Ectodermal cell (in vitro differentiated cells): ENCODE measurements around the gene ATP2B3.

Experiments
- H3K27ac ChIP-seq: 2 replicates; pipeline ENCODE4 v1.7.0; 2013; ENCODE audit warnings: mild to moderate bottlenecking, low read depth, low read length; ENCODE audit not compliant: insufficient read depth, poor library complexity, severe bottlenecking
- H3K27me3 ChIP-seq: 2 replicates; pipeline ENCODE4 v1.7.0; 2013; ENCODE audit warnings: mild to moderate bottlenecking, low read length; ENCODE audit not compliant: insufficient read depth, control insufficient read depth, poor library complexity, severe bottlenecking
- H3K36me3 ChIP-seq: one replicate; pipeline ENCODE4 v1.7.0; 2013; ENCODE audit warnings: low read length; ENCODE audit not compliant: control insufficient read depth, insufficient read depth
- H3K4me1 ChIP-seq: one replicate; pipeline ENCODE4 v1.7.0; 2013; ENCODE audit warnings: low read length; ENCODE audit not compliant: control insufficient read depth, insufficient read depth
- H3K4me3 ChIP-seq: 2 replicates; pipeline ENCODE4 v1.7.0; 2013; ENCODE audit warnings: low read depth, low read length, control low read depth; ENCODE audit not compliant: insufficient read depth
- H3K9me3 ChIP-seq: 2 replicates; pipeline ENCODE4 v1.7.0; 2013; ENCODE audit warnings: mild to moderate bottlenecking, low read length, moderate library complexity; ENCODE audit not compliant: control insufficient read depth
- WGBS, 2 experiments: methylation state at CpG; one replicate each; pipeline ENCODE4 v1.1.7; 2013; ENCODE audit warnings: missing lambda C conversion rate in 2 of 2; 5-methylcytosine and 5-hydroxymethylcytosine counted together

Gene ATP2B3

DNA sequence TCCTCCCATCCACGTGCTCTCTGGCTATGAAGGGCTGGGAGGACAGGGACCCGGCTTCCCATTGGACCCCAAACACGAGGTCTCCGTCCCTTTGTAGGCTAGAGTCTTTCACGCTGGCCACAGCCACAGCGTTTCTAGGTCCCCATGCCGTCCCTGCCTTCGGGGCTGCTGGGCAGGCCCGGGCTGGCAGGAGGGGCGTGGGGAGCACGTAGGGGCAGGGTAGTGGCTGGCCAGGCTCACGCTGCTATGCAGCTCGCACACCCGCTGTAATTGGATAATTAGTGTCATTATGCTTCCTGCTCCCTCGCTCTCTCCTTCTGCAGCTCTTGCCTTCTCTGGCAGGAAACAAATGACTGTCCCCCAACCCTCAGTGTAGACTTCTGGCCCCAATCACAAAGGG, 9.8 kb downstream of the ATP2B3 start:
- 84 to 93% methylated on average over 15 of the region's 15 CpGs for WGBS, 2 experiments
- Histone ChIP-seq H3K9me3 (no peaks in the 10 kb centered on the region), H3K27ac (no peak overlapping the region), H3K4me3 (no peak overlapping the region), H3K4me1 (no peaks in the 10 kb centered on the region), H3K27me3 (no peaks in the 10 kb centered on the region), H3K36me3 (no peaks in the 10 kb centered on the region)

DNA sequence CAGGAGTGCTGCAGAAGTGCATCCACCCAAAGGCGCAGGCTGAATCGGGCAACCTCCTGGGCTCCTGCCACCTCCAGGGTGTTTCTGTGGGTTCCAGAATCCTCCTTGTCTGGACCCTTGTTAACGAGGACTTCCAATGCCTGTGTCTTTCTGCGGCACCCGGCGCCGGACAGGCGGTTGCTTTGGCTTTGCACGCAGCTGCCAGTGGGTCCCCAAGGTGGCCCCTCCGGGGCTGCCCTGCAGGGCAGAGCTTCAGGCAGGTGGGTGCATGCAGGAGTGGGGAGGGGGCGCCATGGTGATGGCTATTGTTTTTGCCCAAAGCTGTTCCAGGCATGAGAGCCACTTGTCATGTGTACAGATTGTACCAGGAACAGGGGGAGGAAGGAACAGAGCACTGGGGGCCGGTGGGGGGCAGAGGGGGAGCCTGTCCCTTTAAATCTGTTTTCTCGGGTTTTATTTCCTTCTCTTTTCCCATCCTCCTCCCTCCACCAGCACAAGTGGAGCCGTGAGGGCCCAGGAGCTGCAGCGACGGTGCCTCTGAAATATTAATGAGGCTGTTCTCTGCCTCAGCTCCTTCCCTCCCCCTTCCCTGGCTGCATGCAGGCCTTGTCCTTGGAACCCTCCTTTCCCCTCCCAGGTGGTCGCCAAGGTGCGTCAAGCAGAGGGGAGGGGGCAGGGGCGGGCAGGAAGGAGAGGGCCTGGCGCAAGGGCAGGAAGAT, 13.1 kb downstream of the ATP2B3 start:
- Histone ChIP-seq H3K27ac (no peak overlapping the region), H3K9me3 (no peaks in the 10 kb centered on the region), H3K36me3 (no peaks in the 10 kb centered on the region), H3K4me1 (no peaks in the 10 kb centered on the region), H3K4me3 (no peak overlapping the region), H3K27me3 (no peaks in the 10 kb centered on the region)
- WGBS, 2 experiments, result 78 to 90% methylated on average over 15 to 20 of the region's 20 CpGs

DNA sequence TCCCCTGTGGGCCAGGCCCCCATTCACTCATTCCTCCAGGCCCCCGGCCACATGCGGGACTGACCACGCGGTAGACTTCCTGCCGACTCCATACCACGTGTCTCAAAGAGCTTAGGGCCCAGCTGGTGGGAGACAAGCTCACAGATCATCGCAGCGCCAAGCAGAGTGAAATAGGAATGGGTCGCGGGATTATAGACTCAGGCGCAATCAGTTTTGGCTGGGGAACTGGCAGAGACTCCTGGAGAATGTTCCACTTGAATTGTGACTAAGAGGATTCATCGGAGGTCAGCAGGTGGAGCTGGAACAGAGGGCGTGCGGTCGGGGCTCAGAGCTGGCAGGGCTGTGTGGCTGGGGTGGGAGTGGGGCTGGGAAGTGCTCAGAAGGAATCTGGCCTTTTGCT, 15.6 kb downstream of the ATP2B3 start:
- H3K36me3 ChIP-seq, result no peaks in the 10 kb centered on the region
- WGBS, 2 experiments, result 90 to 92% methylated on average over 15 of the region's 15 CpGs
- H3K9me3 ChIP-seq, result no peaks in the 10 kb centered on the region
- no peak overlapping the region for H3K27ac ChIP-seq
- H3K4me3 ChIP-seq, result no peak overlapping the region
- no peaks in the 10 kb centered on the region for H3K4me1 ChIP-seq
- H3K27me3 ChIP-seq, result no peaks in the 10 kb centered on the region

DNA sequence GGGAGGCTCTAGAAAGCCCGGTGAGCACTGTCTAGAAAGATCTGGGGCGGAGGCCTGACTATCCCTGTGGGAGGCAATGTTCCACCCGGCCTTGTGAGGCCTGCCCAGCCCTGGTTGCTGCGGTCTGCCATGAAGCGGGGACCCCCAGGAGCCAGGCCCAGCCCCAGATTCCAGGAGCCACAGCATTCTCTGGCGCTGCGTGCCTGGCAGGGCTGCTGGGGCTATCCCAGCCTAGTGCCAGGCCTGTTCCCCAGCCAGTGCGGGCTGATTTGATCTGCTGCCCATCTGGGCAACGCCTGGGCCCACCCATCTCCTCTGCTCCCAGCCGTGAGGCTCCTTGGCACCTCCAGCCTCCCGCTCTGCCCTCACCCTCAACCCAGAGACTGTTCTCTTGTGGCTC, 19.6 kb downstream of the ATP2B3 start:
- H3K27ac ChIP-seq, result no peak overlapping the region
- 90 to 92% methylated on average over 11 of the region's 11 CpGs for WGBS, 2 experiments
- no peaks in the 10 kb centered on the region for H3K4me1 ChIP-seq
- no peaks in the 10 kb centered on the region for H3K36me3 ChIP-seq
- no peaks in the 10 kb centered on the region for H3K27me3 ChIP-seq
- no peaks in the 10 kb centered on the region for H3K9me3 ChIP-seq
- H3K4me3 ChIP-seq, result no peak overlapping the region

DNA sequence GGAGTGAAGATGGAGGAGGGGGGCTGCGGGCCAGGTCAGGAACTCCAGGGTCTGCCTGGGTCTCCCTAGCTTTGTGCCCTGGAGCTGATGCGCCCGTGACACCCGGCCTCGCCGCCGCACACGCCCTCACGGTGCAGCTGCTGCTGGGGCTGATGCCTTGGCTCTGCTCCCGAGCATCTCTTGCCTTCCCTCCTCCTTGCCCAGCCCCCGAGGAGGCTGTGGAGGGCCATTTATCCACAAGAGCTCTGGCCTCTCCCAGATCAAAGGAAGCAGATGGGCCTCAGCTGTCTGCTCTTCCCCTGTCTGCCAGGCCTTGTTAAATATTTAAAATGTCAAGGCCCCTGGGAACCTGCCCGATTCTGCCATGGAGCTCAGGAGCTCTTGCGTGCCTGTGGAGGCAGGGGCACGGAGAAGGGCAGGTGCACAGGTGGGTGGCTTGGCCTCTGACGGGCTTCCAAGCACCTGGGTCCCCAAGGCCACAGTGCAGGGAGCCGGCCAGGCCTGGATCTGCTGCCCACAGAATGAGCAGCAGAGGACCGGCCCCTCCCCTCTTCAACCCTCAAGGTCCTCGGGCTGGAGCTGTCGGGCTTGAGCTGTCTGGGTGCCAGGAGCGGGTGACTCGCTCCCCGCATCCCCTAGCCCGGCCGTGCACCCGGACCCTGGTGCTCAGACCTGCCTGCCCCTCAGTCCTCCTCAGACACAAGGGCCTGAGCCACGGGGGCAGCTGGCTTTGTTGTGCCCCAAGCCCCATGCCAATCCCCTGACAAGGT, 20.3 kb downstream of the ATP2B3 start:
- Histone ChIP-seq H3K27ac (no peak overlapping the region), H3K27me3 (no peaks in the 10 kb centered on the region), H3K4me3 (no peak overlapping the region), H3K4me1 (no peaks in the 10 kb centered on the region), H3K9me3 (no peaks in the 10 kb centered on the region), H3K36me3 (no peaks in the 10 kb centered on the region)
- 88 to 90% methylated on average over 26 of the region's 26 CpGs for WGBS, 2 experiments

DNA sequence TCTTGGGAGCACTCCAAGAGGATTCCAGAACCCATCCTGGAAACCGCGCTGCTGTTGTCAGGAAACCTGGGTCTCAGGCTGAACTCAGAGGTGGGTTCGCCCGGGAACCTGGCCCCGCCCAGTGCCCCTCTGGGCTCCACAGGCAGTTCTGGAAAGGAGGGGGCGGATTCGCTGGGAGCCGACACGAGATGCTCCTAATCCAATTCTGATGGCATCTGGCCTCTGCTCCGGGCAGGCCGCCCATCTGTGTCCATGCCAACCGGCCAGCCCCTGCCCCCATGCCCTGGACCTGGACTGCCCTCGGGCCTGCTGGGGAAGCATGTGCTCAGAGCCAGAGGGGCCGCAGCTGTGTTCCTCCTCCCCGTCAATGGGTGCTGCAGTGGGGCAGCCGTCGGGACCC, 21.0 kb downstream of the ATP2B3 start:
- Histone ChIP-seq H3K4me1 (no peaks in the 10 kb centered on the region), H3K27me3 (no peaks in the 10 kb centered on the region), H3K4me3 (no peak overlapping the region), H3K36me3 (no peaks in the 10 kb centered on the region), H3K27ac (no peak overlapping the region), H3K9me3 (no peaks in the 10 kb centered on the region)
- 90 to 92% methylated on average over 17 of the region's 17 CpGs for WGBS, 2 experiments

DNA sequence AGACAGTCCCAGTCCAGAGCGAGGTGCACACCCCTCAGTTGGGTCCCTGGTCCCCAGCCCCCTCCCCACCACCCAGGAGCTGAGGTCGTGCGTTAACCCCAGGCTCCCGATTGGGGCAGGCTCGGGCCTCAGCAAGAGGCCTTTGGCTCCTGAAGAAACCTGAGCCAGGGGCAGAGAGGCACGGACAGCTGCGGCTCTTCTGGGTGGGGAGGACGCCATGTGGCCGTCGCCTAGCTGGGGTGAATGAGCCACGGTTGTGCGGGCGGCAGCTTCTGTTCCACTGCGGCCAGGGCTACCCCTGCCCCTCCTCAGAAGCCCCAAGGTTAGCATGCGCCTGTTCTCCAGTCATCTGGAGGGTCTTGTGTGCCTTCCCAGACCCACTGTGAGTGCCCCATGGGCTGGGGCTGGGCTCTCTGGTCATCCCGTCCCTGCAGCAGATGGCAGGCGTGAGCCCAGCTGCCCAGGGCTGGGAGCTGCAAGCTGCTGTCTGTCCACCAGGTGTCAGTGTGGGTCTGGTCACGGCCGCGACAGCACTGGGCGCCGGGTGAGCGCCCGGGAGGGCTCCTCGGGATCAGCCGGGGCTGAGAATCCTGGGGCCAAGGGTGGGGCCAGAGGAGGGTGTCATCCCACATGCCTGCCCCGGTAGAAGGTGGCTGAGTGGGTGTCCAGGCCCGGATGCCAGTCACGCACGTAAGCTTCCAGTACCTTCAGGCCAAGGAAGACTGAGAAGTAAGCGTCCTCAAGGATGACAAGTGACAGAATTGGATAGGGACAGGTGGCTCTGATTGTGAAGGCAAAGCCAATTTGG, 21.9 kb downstream of the ATP2B3 start:
- Histone ChIP-seq H3K4me1 (no peaks in the 10 kb centered on the region), H3K27ac (no peak overlapping the region), H3K36me3 (no peaks in the 10 kb centered on the region), H3K4me3 (no peak overlapping the region), H3K9me3 (no peaks in the 10 kb centered on the region), H3K27me3 (no peaks in the 10 kb centered on the region)
- WGBS, 2 experiments, result 46% methylated on average over 31 of the region's 31 CpGs

DNA sequence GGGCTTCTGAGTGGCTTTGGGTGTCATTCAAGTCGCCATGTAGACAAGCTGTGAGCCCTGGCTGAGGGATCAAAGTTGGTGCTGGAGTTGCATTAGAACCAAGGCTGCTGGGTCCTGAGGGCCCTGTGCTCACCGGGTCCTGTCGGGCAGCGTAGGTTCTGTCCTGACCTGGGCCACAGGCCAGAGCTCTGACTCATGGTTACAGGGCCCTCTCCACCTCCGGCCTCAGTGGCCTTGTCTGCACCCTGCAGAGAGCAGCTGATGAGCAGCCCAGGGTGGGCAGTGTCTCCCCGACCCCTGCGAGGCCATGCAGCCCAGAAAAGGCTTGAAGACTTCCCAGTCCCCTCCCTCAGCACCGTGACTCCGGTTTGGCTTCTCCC, 22.5 kb downstream of the ATP2B3 start:
- no peak overlapping the region for H3K4me3 ChIP-seq
- H3K27ac ChIP-seq, result no peak overlapping the region
- H3K36me3 ChIP-seq, result no peaks in the 10 kb centered on the region
- 82 to 83% methylated on average over 9 of the region's 9 CpGs for WGBS, 2 experiments
- no peaks in the 10 kb centered on the region for H3K9me3 ChIP-seq
- H3K4me1 ChIP-seq, result no peaks in the 10 kb centered on the region
- H3K27me3 ChIP-seq, result no peaks in the 10 kb centered on the region

DNA sequence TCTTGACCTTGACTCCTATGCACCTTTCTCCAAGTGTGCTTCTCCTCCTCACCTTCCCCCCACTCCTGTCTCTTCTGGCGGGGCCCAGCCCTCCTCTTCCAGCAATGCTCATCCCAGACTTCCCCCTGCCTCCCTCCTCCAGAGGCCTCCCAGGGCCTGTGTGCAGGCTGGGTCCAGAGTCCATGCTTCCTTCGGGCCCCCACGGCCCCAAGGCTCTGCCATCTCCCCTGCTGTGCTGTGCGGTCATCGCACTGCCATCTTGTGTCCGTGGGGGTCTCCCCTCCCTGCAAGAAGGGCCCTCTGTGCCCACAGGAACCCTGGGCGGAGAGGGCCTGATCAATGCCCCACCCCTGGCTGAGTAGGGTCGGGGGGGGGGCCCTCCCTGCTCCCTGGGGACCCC, 27.3 kb downstream of the ATP2B3 start:
- H3K27me3 ChIP-seq, result no peaks in the 10 kb centered on the region
- whole genome bisulfite sequencing, 2 experiments, result 80 to 90% methylated on average over 8 of the region's 8 CpGs

DNA sequence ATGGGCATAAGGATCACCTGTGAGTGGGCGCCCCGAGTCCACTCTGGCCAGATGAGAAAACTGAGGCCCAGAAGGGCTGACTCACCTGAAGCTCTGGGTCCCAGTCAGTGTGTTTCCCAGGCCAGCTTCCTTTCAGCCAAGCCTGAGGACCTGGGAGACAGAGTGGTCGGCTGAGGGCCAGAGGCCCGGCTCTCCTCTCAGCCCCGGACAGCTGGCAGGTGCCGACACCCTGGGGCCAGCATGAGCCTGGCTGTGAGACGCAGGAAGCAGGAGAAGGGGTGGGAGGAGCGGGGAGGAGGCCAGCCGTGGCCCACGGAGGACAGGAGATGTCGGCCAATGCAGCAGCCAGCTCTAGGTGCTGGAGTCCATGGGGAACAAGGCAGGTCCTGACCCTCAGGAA, 28.9 kb downstream of the ATP2B3 start:
- 91 to 92% methylated on average over 11 of the region's 11 CpGs for WGBS, 2 experiments
- Histone ChIP-seq H3K4me1 (no peaks in the 10 kb centered on the region), H3K27ac (no peak overlapping the region), H3K4me3 (no peak overlapping the region), H3K36me3 (no peaks in the 10 kb centered on the region), H3K27me3 (no peaks in the 10 kb centered on the region), H3K9me3 (no peaks in the 10 kb centered on the region)

More for the DNA sequence above, 27.3 kb downstream of the ATP2B3 start:
- no peaks in the 10 kb centered on the region for H3K4me1 ChIP-seq
- H3K27ac ChIP-seq, result no peak overlapping the region
- no peak overlapping the region for H3K4me3 ChIP-seq
- no peaks in the 10 kb centered on the region for H3K36me3 ChIP-seq
- H3K9me3 ChIP-seq, result no peaks in the 10 kb centered on the region
